GM12878 (cell line): Measurements from ENCODE around the gene SMURF1. TPM values are rescaled to one million over a fixed set of nuclear protein-coding genes. Genes with fewer than 3 reads are reported as not detected.

Experiments used
- ATAC-seq: fragments of 200-7000 bp; cut with Tn5 transposase; 3 replicates; pipeline ENCODE4 v1.9.1; 2020; ENCODE audit warnings: mild to moderate bottlenecking, moderate library complexity
- BruUV-seq: library from RNA; stranded (reverse); fragments of 400-500 nt; replicated peaks from 2 replicates; lab custom pipeline; 2021; lab: Mats Ljungman, UMichigan
- CTCF ChIA-PET: fragments of 300-600 bp; sonication (Branson Sonifier 250); formaldehyde crosslinking; extraction: SDS; loops from one replicate; lab custom pipeline; 2021; ENCODE audit warnings: inconsistent platforms; lab: Yijun Ruan, JAX
- POLR2A ChIA-PET: fragments of 350-600 bp; formaldehyde crosslinking; extraction: SDS; loops from one replicate; lab custom pipeline; 2021; ENCODE audit warnings: inconsistent platforms; lab: Charles Lee
- RAD21 ChIA-PET: fragments of 300-600 bp; sonication (Branson Sonifier 250); formaldehyde crosslinking; loops from one replicate; lab custom pipeline; 2023; ENCODE audit warnings: antibody characterized with exemption; ENCODE audit not compliant: unreplicated experiment; lab: Charles Lee
- SMC1A ChIA-PET: fragments of 300-600 bp; sonication (Branson Sonifier 250); formaldehyde crosslinking; loops from one replicate; lab custom pipeline; 2023; ENCODE audit not compliant: unreplicated experiment, uncharacterized antibody; lab: Charles Lee
- DNase-seq: peaks from one replicate; pipeline ENCODE4 v3.0.0-alpha.2; 2011; ENCODE audit warnings: low read depth, low spot score
- FAIRE-seq: peaks from 3 replicates; lab custom pipeline; 2011; peaks lifted over from hg19 to GRCh38; lab: Jason Lieb, UNC
- H2AFZ ChIP-seq: 2 replicates; pipeline ENCODE4 v1.6.0; 2011; ENCODE audit warnings: low read depth, low read length, control low read depth; ENCODE audit not compliant: control insufficient read depth
- H3K27ac ChIP-seq: 2 replicates; pipeline ENCODE4 v1.5.1; 2011; ENCODE audit warnings: control low read depth; ENCODE audit not compliant: control insufficient read depth, insufficient read depth
- H3K27me3 ChIP-seq, 2 experiments: replicated peaks in 1 of 2; 2 replicates each; pipeline versions ENCODE4 v1.6.0 to v1.6.1; 2011; ENCODE audit warnings: low read length in 1 of 2; ENCODE audit not compliant: control insufficient read depth in 2 of 2, insufficient read depth in 2 of 2
- H3K36me3 ChIP-seq, 2 experiments: 2 replicates each; pipeline ENCODE4 v1.5.1; 2011; ENCODE audit warnings: low read length in 1 of 2; ENCODE audit not compliant: control insufficient read depth in 2 of 2, insufficient read depth in 2 of 2
- H3K4me1 ChIP-seq: 2 replicates; pipeline ENCODE4 v1.6.1; 2011; ENCODE audit warnings: mild to moderate bottlenecking, low read length, moderate library complexity, mixed read lengths; ENCODE audit not compliant: control insufficient read depth, insufficient read depth
- H3K4me2 ChIP-seq: 2 replicates; pipeline ENCODE4 v1.6.0; 2011; ENCODE audit warnings: control low read depth; ENCODE audit not compliant: control insufficient read depth, insufficient read depth
- H3K4me3 ChIP-seq: fragments of 200-600 bp; sonication (generic); 2 replicates; pipeline ENCODE4 v1.5.1; 2016
- H3K79me2 ChIP-seq: 2 replicates; pipeline ENCODE4 v1.6.0; 2011; ENCODE audit warnings: low read length; ENCODE audit not compliant: control insufficient read depth, insufficient read depth
- H3K9ac ChIP-seq: 2 replicates; pipeline ENCODE4 v1.8.0; 2011; ENCODE audit warnings: low read length, control low read depth, mixed read lengths; ENCODE audit not compliant: control insufficient read depth, insufficient read depth
- H3K9me3 ChIP-seq: replicated peaks from 3 replicates; pipeline ENCODE4 v1.5.1; 2011; ENCODE audit warnings: mild to moderate bottlenecking, low read length; ENCODE audit not compliant: control insufficient read depth, insufficient read depth
- H4K20me1 ChIP-seq: 2 replicates; pipeline ENCODE4 v1.6.0; 2011; ENCODE audit not compliant: control insufficient read depth, insufficient read depth
- ATF7 ChIP-seq: fragments of 450-650 bp; IDR thresholded peaks from 2 replicates; pipeline ENCODE4 v1.6.1; 2016; ENCODE audit warnings: low read depth, mild to moderate bottlenecking
- BRCA1 ChIP-seq: IDR thresholded peaks from 2 replicates; pipeline ENCODE4 v1.6.1; 2011; ENCODE audit warnings: low read depth, low read length, improper control_type of control experiment
- CEBPZ ChIP-seq: fragments of 150-350 bp; IDR thresholded peaks from 2 replicates; pipeline ENCODE4 v1.6.1; 2016; ENCODE audit warnings: low read depth, low read length
- CREB1 ChIP-seq: IDR thresholded peaks from 2 replicates; pipeline ENCODE4 v1.6.1; 2012; ENCODE audit warnings: low read depth, mild to moderate bottlenecking, inconsistent platforms
- GABPA ChIP-seq: IDR thresholded peaks from 2 replicates; pipeline ENCODE4 v1.6.1; 2014; ENCODE audit warnings: antibody characterized with exemption, low read depth, mild to moderate bottlenecking, inconsistent platforms
- IKZF1 ChIP-seq: fragments of 450-650 bp; conservative IDR thresholded peaks from 2 replicates; pipeline ENCODE4 v1.6.1; 2017; ENCODE audit warnings: antibody characterized with exemption, mild to moderate bottlenecking
- LARP7 ChIP-seq: fragments of 450-650 bp; IDR thresholded peaks from 2 replicates; pipeline ENCODE4 v1.6.1; 2017; ENCODE audit warnings: mild to moderate bottlenecking
- MYC ChIP-seq: IDR thresholded peaks from 2 replicates; pipeline ENCODE4 v1.6.1; 2011; ENCODE audit warnings: mild to moderate bottlenecking, low read length, moderate library complexity, inconsistent platforms; ENCODE audit not compliant: insufficient read depth, insufficient replicate concordance, insufficient read length, severe bottlenecking
- NBN ChIP-seq: fragments of 450-650 bp; IDR thresholded peaks from 2 replicates; pipeline ENCODE4 v1.6.1; 2016
- PAX5 ChIP-seq: IDR thresholded peaks from 2 replicates; pipeline ENCODE4 v1.6.1; 2011; ENCODE audit warnings: low read depth, low read length, borderline replicate concordance
- RUNX3 ChIP-seq: IDR thresholded peaks from 2 replicates; pipeline ENCODE4 v1.6.1; 2012; ENCODE audit warnings: low read length, inconsistent platforms
- SMC3 ChIP-seq: IDR thresholded peaks from 2 replicates; pipeline ENCODE4 v1.6.1; 2011; ENCODE audit warnings: low read length, improper control_type of control experiment, borderline replicate concordance
- TCF12 ChIP-seq: IDR thresholded peaks from 2 replicates; pipeline ENCODE4 v1.6.1; 2011; ENCODE audit warnings: low read depth, mild to moderate bottlenecking, low read length
- WRNIP1 ChIP-seq: IDR thresholded peaks from 2 replicates; pipeline ENCODE4 v1.6.1; 2011; ENCODE audit warnings: low read depth, low read length, improper control_type of control experiment, borderline replicate concordance
- ZBED1 ChIP-seq: IDR thresholded peaks from 2 replicates; pipeline ENCODE4 v1.6.1; 2016; ENCODE audit warnings: borderline replicate concordance
- ZNF207 ChIP-seq: fragments of 450-650 bp; IDR thresholded peaks from 2 replicates; pipeline ENCODE4 v1.6.1; 2014; ENCODE audit warnings: antibody characterized with exemption, mild to moderate bottlenecking, borderline replicate concordance
- ZNF217 ChIP-seq: fragments of 450-650 bp; IDR thresholded peaks from 2 replicates; pipeline ENCODE4 v1.6.1; 2017; ENCODE audit warnings: antibody characterized with exemption, mild to moderate bottlenecking
- WGBS: methylation state at CpG from one replicate; pipeline ENCODE4 v1.1.6; 2016; ENCODE audit warnings: low lambda C conversion rate; ENCODE audit not compliant: insufficient replicate concordance, insufficient coverage; ENCODE audit errors: missing lambda C conversion rate; 5-methylcytosine and 5-hydroxymethylcytosine counted together
- in situ Hi-C: fragments of 300-500 bp; cut with MboI; formaldehyde crosslinking; loops from 9 replicates; pipeline ENCODE4 v1.14.3; 2018; ENCODE audit warnings: mixed read lengths
- intact Hi-C: fragments of 100-400 bp; cut with micrococcal nuclease; formaldehyde crosslinking; loops from one replicate; pipeline ENCODE4 v1.14.2; 2022; ENCODE audit not compliant: unreplicated experiment
- polyA plus RNA-seq, 11 experiments: library from polyadenylated mRNA; depleted of rRNA in 4 of 11; unstranded in 6 of 11; stranded (reverse) in 5 of 11; fragments of >200 nt; fragmentation: Nextera tagmentation in 4 of 11; fragmentation: Illumina TruSeq in 1 of 11; extraction: Ambion mirVana in 4 of 11; extraction: Trizol in 1 of 11; gene quantifications; 1 replicate in 1 of 11; 2 replicates in 10 of 11; pipeline versions ENCODE4 v1.2.1 to v1.2.3, GENCODE V29; 2011 to 2016; ENCODE audit warnings: inconsistent platforms in 2 of 11, missing spikeins in 2 of 11, low read depth in 1 of 11
- total RNA-seq, 4 experiments: library from RNA; depleted of rRNA in 3 of 4; stranded (reverse); fragments of >200 nt in 3 of 4; fragmentation: Illumina TruSeq in 1 of 4; extraction: Trizol in 1 of 4; gene quantifications; 2 replicates each; pipeline versions ENCODE4 v1.2.1 to v1.2.3, GENCODE V29; 2013 to 2021
- TF ChIP-seq, protein P1 (sequence below): fragments of 450-650 bp; IDR thresholded peaks from 2 replicates; pipeline ENCODE4 v1.6.1; 2017; ENCODE audit warnings: mild to moderate bottlenecking, moderate library complexity

Gene SMURF1
- total and polyA plus RNA-seq, 10 of the 15 experiments (the other 5 are each of a cell fraction or from before 2014, with no cell fraction given), result 0.76 to 14.0 (median 7.9) TPM

DNA sequence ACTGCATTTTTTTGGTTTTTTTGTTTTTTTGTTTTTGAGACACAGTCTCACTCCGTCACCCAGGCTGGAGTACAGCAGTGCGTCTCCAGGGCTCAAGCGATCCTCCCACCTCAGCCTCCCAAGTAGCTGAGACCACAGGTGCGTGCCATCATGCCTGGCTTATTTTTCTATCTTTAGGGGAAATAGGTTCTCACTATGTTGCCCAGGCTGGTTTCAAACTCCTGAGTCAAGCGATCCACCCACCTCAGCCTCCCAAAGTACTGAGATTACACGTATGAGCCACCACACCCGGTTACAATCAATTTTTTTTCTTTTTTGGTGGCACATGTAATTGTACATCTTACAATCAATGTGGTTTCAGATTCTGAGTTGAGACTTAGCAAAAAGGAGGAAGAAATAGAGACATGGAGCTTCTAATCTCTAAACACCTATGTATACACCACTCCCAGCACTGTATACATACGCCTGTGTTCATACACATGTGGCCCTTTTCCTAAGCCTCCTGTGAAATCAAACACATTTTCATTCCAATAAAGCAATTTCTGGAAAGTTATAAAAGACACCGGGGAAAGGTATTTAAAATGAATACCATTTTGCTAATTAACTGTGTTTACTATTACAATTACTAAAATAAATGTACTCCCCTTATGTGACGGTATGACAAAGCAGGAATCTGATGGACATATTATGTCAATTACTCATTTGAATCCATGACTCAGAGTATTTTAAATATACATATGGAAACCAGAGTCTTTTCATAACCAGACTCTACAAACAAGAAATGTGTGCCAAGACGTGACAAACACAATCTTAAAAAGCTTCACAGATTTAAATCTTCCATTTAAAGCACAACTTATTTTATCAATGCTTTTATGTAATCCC lies 40.9 kb downstream of the SMURF1 start:
- ATAC-seq (peak; percentile 76), DNase-seq (no peak), FAIRE-seq (no peak)
- no peak overlapping the region for H3K4me3 ChIP-seq
- POLR2A ChIA-PET, result interaction anchor here (1.3 kb wide), 1 partner anchor 9 kb away, joined by 4 read pairs; no protein-coding TSS in a partner anchor
- RAD21 ChIA-PET, result no interaction called here
- CTCF ChIA-PET, result interaction anchor here (1.1 kb wide), 1 partner anchor 8 kb away, joined by 3 read pairs; no protein-coding TSS in a partner anchor
- SMC1A ChIA-PET, result interaction anchor here (1.6 to 2.4 kb wide), 2 partner anchors 9 to 12 kb away, joined by 4 to 15 read pairs; no protein-coding TSS in a partner anchor
- in situ Hi-C loops, result no loop called here
- 40% methylated on average over 11 of the region's 11 CpGs for WGBS
- H3K79me2 ChIP-seq, result peaks cover 10% of the 10 kb centered on the region
- no TSS peak for BruUV-seq
- peak overlapping the region; percentile 22 for H3K4me2 ChIP-seq
- no peak overlapping the region for H3K9ac ChIP-seq
- H3K4me1 ChIP-seq, result peaks cover 8% of the 10 kb centered on the region
- H2AFZ ChIP-seq, result no peak overlapping the region
- H3K27ac ChIP-seq, result no peak overlapping the region; the same call in 1 of the 2 replicates
- intact Hi-C loops, result no loop called here
- H3K27me3 ChIP-seq, result no peaks in the 10 kb centered on the region
- H4K20me1 ChIP-seq, result no peaks in the 10 kb centered on the region
- H3K9me3 ChIP-seq, result peaks cover 6% of the 10 kb centered on the region; the same call in 2 of the 3 replicates
- no peaks in the 10 kb centered on the region for H3K36me3 ChIP-seq
- TF ChIP-seq BRCA1 (no peak), ZBED1 (0 out of 2 replicates have a peak, but pooled peaks have one; percentile 56), ZNF207 (no peak), NBN (no peak), GABPA (no peak), ATF7 (no peak), RUNX3 (peak; percentile 62), ZNF217 (no peak), MYC (no peak), PAX5 (0 out of 2 replicates have a peak, but pooled peaks have one; percentile 10), CREB1 (no peak), CEBPZ (no peak), WRNIP1 (no peak), SMC3 (no peak), IKZF1 (no peak), LARP7 (no peak), TCF12 (no peak)
- TF ChIP-seq, protein P1, sequence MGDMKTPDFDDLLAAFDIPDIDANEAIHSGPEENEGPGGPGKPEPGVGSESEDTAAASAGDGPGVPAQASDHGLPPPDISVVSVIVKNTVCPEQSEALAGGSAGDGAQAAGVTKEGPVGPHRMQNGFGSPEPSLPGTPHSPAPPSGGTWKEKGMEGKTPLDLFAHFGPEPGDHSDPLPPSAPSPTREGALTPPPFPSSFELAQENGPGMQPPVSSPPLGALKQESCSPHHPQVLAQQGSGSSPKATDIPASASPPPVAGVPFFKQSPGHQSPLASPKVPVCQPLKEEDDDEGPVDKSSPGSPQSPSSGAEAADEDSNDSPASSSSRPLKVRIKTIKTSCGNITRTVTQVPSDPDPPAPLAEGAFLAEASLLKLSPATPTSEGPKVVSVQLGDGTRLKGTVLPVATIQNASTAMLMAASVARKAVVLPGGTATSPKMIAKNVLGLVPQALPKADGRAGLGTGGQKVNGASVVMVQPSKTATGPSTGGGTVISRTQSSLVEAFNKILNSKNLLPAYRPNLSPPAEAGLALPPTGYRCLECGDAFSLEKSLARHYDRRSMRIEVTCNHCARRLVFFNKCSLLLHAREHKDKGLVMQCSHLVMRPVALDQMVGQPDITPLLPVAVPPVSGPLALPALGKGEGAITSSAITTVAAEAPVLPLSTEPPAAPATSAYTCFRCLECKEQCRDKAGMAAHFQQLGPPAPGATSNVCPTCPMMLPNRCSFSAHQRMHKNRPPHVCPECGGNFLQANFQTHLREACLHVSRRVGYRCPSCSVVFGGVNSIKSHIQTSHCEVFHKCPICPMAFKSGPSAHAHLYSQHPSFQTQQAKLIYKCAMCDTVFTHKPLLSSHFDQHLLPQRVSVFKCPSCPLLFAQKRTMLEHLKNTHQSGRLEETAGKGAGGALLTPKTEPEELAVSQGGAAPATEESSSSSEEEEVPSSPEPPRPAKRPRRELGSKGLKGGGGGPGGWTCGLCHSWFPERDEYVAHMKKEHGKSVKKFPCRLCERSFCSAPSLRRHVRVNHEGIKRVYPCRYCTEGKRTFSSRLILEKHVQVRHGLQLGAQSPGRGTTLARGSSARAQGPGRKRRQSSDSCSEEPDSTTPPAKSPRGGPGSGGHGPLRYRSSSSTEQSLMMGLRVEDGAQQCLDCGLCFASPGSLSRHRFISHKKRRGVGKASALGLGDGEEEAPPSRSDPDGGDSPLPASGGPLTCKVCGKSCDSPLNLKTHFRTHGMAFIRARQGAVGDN, result no peak
